22Rv1 (cell line): Measurements from ENCODE around the gene TBC1D1.

Experiments
- CTCF ChIP-seq: fragments of 450-650 bp; IDR thresholded peaks from 2 replicates; pipeline ENCODE4 v1.5.1; 2017; ENCODE audit warnings: mild to moderate bottlenecking
- ZFX ChIP-seq: fragments of 450-650 bp; IDR thresholded peaks from 2 replicates; pipeline ENCODE4 v1.6.1; 2017; ENCODE audit warnings: antibody characterized with exemption, borderline replicate concordance

- TF ChIP-seq CTCF (no peak), ZFX (no peak)
Observed at GRCh38 chr4:38036548-38036947, 145.7 kb downstream of the TBC1D1 start.
